OCI-LY7 (cell line): ENCODE results near the gene SARDH. TPM values are rescaled to one million over a fixed set of nuclear protein-coding genes. Genes with fewer than 3 reads are reported as not detected.

Experiments used
- BruUV-seq: library from RNA; stranded (reverse); fragments of 400-500 nt; replicated peaks from 2 replicates; lab custom pipeline; 2021; lab: Mats Ljungman, UMichigan
- CTCF ChIA-PET: fragments of 300-600 bp; sonication (Branson Sonifier 250); formaldehyde crosslinking; loops from one replicate; lab custom pipeline; 2022; ENCODE audit warnings: antibody characterized with exemption; ENCODE audit not compliant: unreplicated experiment; lab: Charles Lee
- POLR2A ChIA-PET: fragments of 300-600 bp; sonication (Branson Sonifier 250); formaldehyde crosslinking; loops from one replicate; lab custom pipeline; 2022; ENCODE audit warnings: antibody characterized with exemption; lab: Charles Lee
- DNase-seq: peaks from one replicate; pipeline ENCODE4 v3.0.0-alpha.2; 2015; ENCODE audit warnings: low spot score
- H2AFZ ChIP-seq: fragments of 200-600 bp; sonication (generic), shearing (Covaris generic); 2 replicates; pipeline ENCODE4 v1.6.1; 2014; ENCODE audit warnings: mild to moderate bottlenecking, antibody characterized with exemption, low read length, moderate library complexity
- H3K27ac ChIP-seq: fragments of 200-600 bp; sonication (generic); 2 replicates; pipeline ENCODE4 v1.5.1; 2014; ENCODE audit warnings: mixed run types, low read depth, mild to moderate bottlenecking, moderate library complexity, low read length, inconsistent platforms; ENCODE audit not compliant: poor library complexity, severe bottlenecking
- H3K36me3 ChIP-seq: fragments of 200-600 bp; sonication (generic); 2 replicates; pipeline ENCODE4 v1.6.1; 2014; ENCODE audit warnings: mild to moderate bottlenecking, antibody characterized with exemption, low read length, moderate library complexity, mixed read lengths; ENCODE audit not compliant: insufficient read depth
- H3K4me1 ChIP-seq: fragments of 200-600 bp; sonication (generic); 2 replicates; pipeline ENCODE4 v1.5.1; 2014; ENCODE audit warnings: mild to moderate bottlenecking, low read length; ENCODE audit not compliant: insufficient read depth, poor library complexity, severe bottlenecking
- H3K4me2 ChIP-seq: fragments of 200-600 bp; sonication (generic); 2 replicates; pipeline ENCODE4 v1.6.1; 2014; ENCODE audit warnings: mild to moderate bottlenecking, low read length
- H3K4me3 ChIP-seq: fragments of 200-600 bp; sonication (generic); 2 replicates; pipeline ENCODE4 v1.5.1; 2014; ENCODE audit warnings: mild to moderate bottlenecking, low read depth, low read length; ENCODE audit not compliant: poor library complexity, severe bottlenecking
- H3K79me2 ChIP-seq: fragments of 200-600 bp; sonication (generic); 2 replicates; pipeline ENCODE4 v1.6.1; 2016; ENCODE audit warnings: low read depth, mild to moderate bottlenecking, low read length, moderate library complexity, mixed read lengths; ENCODE audit not compliant: insufficient read depth
- H3K9me2 ChIP-seq: fragments of 200-600 bp; sonication (generic); 2 replicates; pipeline ENCODE4 v1.6.1; 2016; ENCODE audit warnings: mild to moderate bottlenecking, low read length, mixed read lengths; ENCODE audit not compliant: insufficient read depth
- H3K9me3 ChIP-seq: fragments of 200-600 bp; sonication (generic); 2 replicates; pipeline ENCODE4 v1.6.1; 2014; ENCODE audit warnings: mild to moderate bottlenecking, mixed run types, low read length, mixed read lengths
- H4K20me1 ChIP-seq: fragments of 200-600 bp; sonication (generic); 2 replicates; pipeline ENCODE4 v1.6.1; 2014; ENCODE audit warnings: mild to moderate bottlenecking, antibody characterized with exemption, low read length, moderate library complexity, mixed read lengths; ENCODE audit not compliant: insufficient read depth
- CTCF ChIP-seq: fragments of 200-600 bp; sonication (generic); conservative IDR thresholded peaks from 2 replicates; pipeline ENCODE4 v1.5.1; 2014; ENCODE audit warnings: mild to moderate bottlenecking, antibody characterized with exemption, low read length, moderate library complexity, mixed read lengths
- EZH2phosphoT487 ChIP-seq: fragments of 200-600 bp; sonication (generic); IDR thresholded peaks from 2 replicates; pipeline ENCODE4 v1.6.1; 2018; ENCODE audit warnings: low read depth, borderline replicate concordance, mild to moderate bottlenecking, mixed run types, antibody characterized with exemption, low read length, moderate library complexity, mixed read lengths
- intact Hi-C: fragments of 100-400 bp; cut with micrococcal nuclease; formaldehyde crosslinking; loops from one replicate; pipeline ENCODE4 v1.10.0; 2022; ENCODE audit not compliant: unreplicated experiment
- total RNA-seq, 2 experiments: library from RNA; depleted of rRNA in 1 of 2; stranded (reverse); fragments of >200 nt in 1 of 2; shearing (Covaris generic) in 1 of 2; gene quantifications; 2 replicates each; pipeline ENCODE4 v1.2.3, GENCODE V29; 2014 to 2022

SARDH gene
- total RNA-seq, 2 experiments from 2014 or later: 42.8 to 60.8 TPM

GRCh38 chr9:133687856-133688761, 50.0 kb downstream of the SARDH start:
- no peak overlapping the region for H3K4me2 ChIP-seq
- peaks cover 16% of the 10 kb centered on the region for H3K4me1 ChIP-seq
- no peaks in the 10 kb centered on the region for H4K20me1 ChIP-seq
- no peak for DNase-seq
- no peak overlapping the region for H2AFZ ChIP-seq
- no peaks in the 10 kb centered on the region for H3K9me2 ChIP-seq
- H3K36me3 ChIP-seq: peaks cover 63% of the 10 kb centered on the region
- no peak overlapping the region for H3K4me3 ChIP-seq
- POLR2A ChIA-PET: no interaction called here
- CTCF ChIA-PET: no interaction called here
- H3K9me3 ChIP-seq: no peaks in the 10 kb centered on the region
- no peaks in the 10 kb centered on the region for H3K79me2 ChIP-seq
- no peak for TF ChIP-seq CTCF
- no TSS peak for BruUV-seq
- no peak overlapping the region for H3K27ac ChIP-seq
- intact Hi-C loops: no loop called here

- H3K27ac ChIP-seq: no peak overlapping the region
- ChIA-PET POLR2A (no interaction called here), CTCF (no interaction called here)
- H3K4me2 ChIP-seq: no peak overlapping the region
- DNase-seq: no peak
- no peaks in the 10 kb centered on the region for H3K79me2 ChIP-seq
- no TSS peak for BruUV-seq
- peaks cover 20% of the 10 kb centered on the region for H3K4me1 ChIP-seq
- TF ChIP-seq CTCF (no peak), EZH2phosphoT487 (no peak)
- H3K4me3 ChIP-seq: no peak overlapping the region
- no peaks in the 10 kb centered on the region for H3K9me2 ChIP-seq
- H3K36me3 ChIP-seq: peaks cover 58% of the 10 kb centered on the region
- no peaks in the 10 kb centered on the region for H3K9me3 ChIP-seq
- H2AFZ ChIP-seq: no peak overlapping the region
- H4K20me1 ChIP-seq: no peaks in the 10 kb centered on the region
- intact Hi-C loops: no loop called here
These were observed 51.2 kb downstream of the SARDH start for GRCh38 chr9:133686642-133687575.
